IMR-90 (cell line): ENCODE measurements around the gene SPATA12. TPM values are rescaled to one million over a fixed set of nuclear protein-coding genes. Genes with fewer than 3 reads are reported as not detected.

ENCODE experiments used
- ATAC-seq: fragments of 200-7000 bp; cut with Tn5 transposase; 2 replicates; pipeline ENCODE4 v1.9.1; 2020; ENCODE audit warnings: low read depth, mild to moderate bottlenecking, moderate library complexity
- BruUV-seq: library from RNA; stranded (reverse); fragments of 400-500 nt; replicated peaks from 2 replicates; lab custom pipeline; 2021; lab: Mats Ljungman, UMichigan
- CTCF ChIA-PET: fragments of 300-600 bp; formaldehyde crosslinking; extraction: SDS; loops from one replicate; lab custom pipeline; 2021; ENCODE audit warnings: antibody characterized with exemption; lab: Yijun Ruan, JAX
- POLR2A ChIA-PET: fragments of 300-600 bp; sonication (Branson Sonifier 250); formaldehyde crosslinking; loops from one replicate; lab custom pipeline; 2022; ENCODE audit warnings: antibody characterized with exemption; ENCODE audit not compliant: unreplicated experiment; lab: Charles Lee
- DNase-seq: peaks from one replicate; pipeline ENCODE4 v3.0.0; 2013
- H2AFZ ChIP-seq: replicated peaks from 2 replicates; pipeline ENCODE3; 2013; ENCODE audit warnings: low read length, mild to moderate bottlenecking; ENCODE audit not compliant: poor library complexity
- H2AK5ac ChIP-seq: 2 replicates; pipeline ENCODE4 v1.6.1; 2013; ENCODE audit warnings: low read depth, low read length, inconsistent platforms
- H2AK9ac ChIP-seq: replicated peaks from 2 replicates; pipeline ENCODE3; 2013; ENCODE audit warnings: mild to moderate bottlenecking, low read depth, low read length, moderate library complexity; ENCODE audit not compliant: poor library complexity
- H2BK120ac ChIP-seq: 2 replicates; pipeline ENCODE4 v1.6.1; 2013; ENCODE audit warnings: low read depth, low read length, inconsistent platforms
- H2BK15ac ChIP-seq: 3 replicates; pipeline ENCODE4 v1.6.1; 2013; ENCODE audit warnings: low read depth, low read length, inconsistent platforms
- H2BK20ac ChIP-seq: 2 replicates; pipeline ENCODE4 v1.6.1; 2013; ENCODE audit warnings: low read depth, mild to moderate bottlenecking, inconsistent platforms, low read length, moderate library complexity
- H2BK5ac ChIP-seq: 2 replicates; pipeline ENCODE4 v1.6.1; 2013; ENCODE audit warnings: mild to moderate bottlenecking, low read depth, low read length, inconsistent platforms; ENCODE audit not compliant: poor library complexity, severe bottlenecking
- H3K14ac ChIP-seq: replicated peaks from 2 replicates; pipeline ENCODE4 v1.6.1; 2013; ENCODE audit warnings: low read depth, low read length, inconsistent platforms
- H3K18ac ChIP-seq: 2 replicates; pipeline ENCODE4 v1.6.1; 2013; ENCODE audit warnings: low read depth, low read length, control low read depth
- H3K23ac ChIP-seq: 2 replicates; pipeline ENCODE4 v1.6.1; 2013; ENCODE audit warnings: low read depth, low read length, inconsistent platforms
- H3K27ac ChIP-seq: 2 replicates; pipeline ENCODE4 v1.5.1; 2013; ENCODE audit warnings: mild to moderate bottlenecking, control low read depth, low read length; ENCODE audit not compliant: insufficient read depth
- H3K27me3 ChIP-seq: 2 replicates; pipeline ENCODE4 v1.6.1; 2013; ENCODE audit warnings: low read length; ENCODE audit not compliant: control insufficient read depth, insufficient read depth
- H3K36me3 ChIP-seq: 2 replicates; pipeline ENCODE4 v1.6.1; 2013; ENCODE audit warnings: low read length, mixed read lengths; ENCODE audit not compliant: control insufficient read depth, insufficient read depth
- H3K4ac ChIP-seq: 2 replicates; pipeline ENCODE4 v1.6.1; 2013; ENCODE audit warnings: low read depth, low read length, inconsistent platforms
- H3K4me1 ChIP-seq: 2 replicates; pipeline ENCODE4 v1.6.1; 2013; ENCODE audit warnings: low read length, mixed read lengths; ENCODE audit not compliant: control insufficient read depth, insufficient read depth
- H3K4me2 ChIP-seq: 2 replicates; pipeline ENCODE4 v1.6.1; 2013; ENCODE audit warnings: low read depth, mild to moderate bottlenecking, control low read depth, low read length, moderate library complexity
- H3K4me3 ChIP-seq: 2 replicates; pipeline ENCODE4 v1.5.1; 2013; ENCODE audit warnings: low read depth, mild to moderate bottlenecking, control low read depth, low read length, moderate library complexity; ENCODE audit not compliant: insufficient read depth
- H3K56ac ChIP-seq: 2 replicates; pipeline ENCODE4 v1.6.1; 2013; ENCODE audit warnings: low read length, inconsistent platforms; ENCODE audit not compliant: insufficient read depth; ENCODE audit errors: extremely low read depth
- H3K79me1 ChIP-seq, 2 experiments: 2 replicates each; pipeline ENCODE4 v1.6.1; 2013; ENCODE audit warnings: low read length in 2 of 2, inconsistent platforms in 1 of 2, low read depth in 1 of 2
- H3K9ac ChIP-seq: 2 replicates; pipeline ENCODE4 v1.6.1; 2013; ENCODE audit warnings: low read depth, low read length, control low read depth
- H3K9me1 ChIP-seq: 2 replicates; pipeline ENCODE4 v1.6.1; 2013; ENCODE audit warnings: low read length, inconsistent platforms; ENCODE audit not compliant: insufficient read depth
- H3K9me3 ChIP-seq: 2 replicates; pipeline ENCODE4 v1.6.1; 2013; ENCODE audit warnings: low read length; ENCODE audit not compliant: control insufficient read depth, insufficient read depth
- H4K20me1 ChIP-seq: 2 replicates; pipeline ENCODE4 v1.6.1; 2013; ENCODE audit warnings: low read length, inconsistent platforms; ENCODE audit not compliant: insufficient read depth
- H4K5ac ChIP-seq: 2 replicates; pipeline ENCODE4 v1.6.1; 2013; ENCODE audit warnings: mild to moderate bottlenecking, low read depth, low read length, control low read depth
- H4K8ac ChIP-seq, 2 experiments: 2 replicates each; pipeline ENCODE4 v1.6.1; 2013; ENCODE audit warnings: low read depth in 2 of 2, low read length in 2 of 2, control low read depth in 1 of 2, inconsistent platforms in 1 of 2
- H4K91ac ChIP-seq: 2 replicates; pipeline ENCODE4 v1.6.1; 2013; ENCODE audit warnings: low read depth, low read length, inconsistent platforms; ENCODE audit not compliant: insufficient read depth
- BHLHE40 ChIP-seq: fragments of 150-350 bp; IDR thresholded peaks from 2 replicates; pipeline ENCODE4 v1.6.1; 2016; ENCODE audit warnings: mild to moderate bottlenecking, low read depth, low read length
- CHD1 ChIP-seq: IDR thresholded peaks from 2 replicates; pipeline ENCODE4 v1.6.1; 2012; ENCODE audit warnings: low read depth, low read length, improper control_type of control experiment
- CTCF ChIP-seq: conservative IDR thresholded peaks from 2 replicates; pipeline ENCODE4 v1.5.1; 2012; ENCODE audit warnings: mild to moderate bottlenecking, low read depth, low read length, improper control_type of control experiment
- ELK1 ChIP-seq: fragments of 150-350 bp; IDR thresholded peaks from 2 replicates; pipeline ENCODE4 v1.6.1; 2016; ENCODE audit warnings: low read depth, mild to moderate bottlenecking, low read length, moderate library complexity, borderline replicate concordance
- MAZ ChIP-seq: IDR thresholded peaks from 2 replicates; pipeline ENCODE4 v1.6.1; 2012; ENCODE audit warnings: low read depth, mild to moderate bottlenecking, low read length, improper control_type of control experiment, moderate library complexity, borderline replicate concordance
- MXI1 ChIP-seq: IDR thresholded peaks from 2 replicates; pipeline ENCODE4 v1.6.1; 2012; ENCODE audit warnings: low read depth, mild to moderate bottlenecking, low read length, moderate library complexity, borderline replicate concordance
- POLR2A ChIP-seq: IDR thresholded peaks from 2 replicates; pipeline ENCODE4 v1.6.1; 2012; ENCODE audit warnings: mild to moderate bottlenecking, low read depth, low read length
- RAD21 ChIP-seq: IDR thresholded peaks from 2 replicates; pipeline ENCODE4 v1.6.1; 2012; ENCODE audit warnings: low read length, improper control_type of control experiment
- RCOR1 ChIP-seq: IDR thresholded peaks from 2 replicates; pipeline ENCODE4 v1.6.1; 2012; ENCODE audit warnings: mild to moderate bottlenecking, low read length, improper control_type of control experiment; ENCODE audit not compliant: insufficient replicate concordance
- RFX5 ChIP-seq: IDR thresholded peaks from 2 replicates; pipeline ENCODE4 v1.8.0; 2012; ENCODE audit warnings: low read depth, mild to moderate bottlenecking, low read length, moderate library complexity
- SMC3 ChIP-seq: fragments of 150-350 bp; IDR thresholded peaks from 2 replicates; pipeline ENCODE4 v1.6.1; 2016; ENCODE audit warnings: low read depth, mild to moderate bottlenecking, antibody characterized with exemption, low read length, moderate library complexity
- USF2 ChIP-seq: fragments of 150-350 bp; IDR thresholded peaks from 2 replicates; pipeline ENCODE4 v1.6.1; 2017; ENCODE audit warnings: mild to moderate bottlenecking, antibody characterized with exemption, low read length, low read depth
- WGBS, 2 experiments: methylation state at CpG; one replicate each; pipeline versions ENCODE4 v1.1.5 to v1.1.7; 2013; ENCODE audit warnings: missing lambda C conversion rate in 2 of 2; ENCODE audit not compliant: insufficient read length in 1 of 2; ENCODE audit errors: extremely low coverage in 2 of 2; 5-methylcytosine and 5-hydroxymethylcytosine counted together
- dilution Hi-C: fragments of 300-500 bp; cut with HindIII; formaldehyde crosslinking; loops from one replicate; pipeline ENCODE4 v1.14.3; 2018; ENCODE audit warnings: low sequenced_read_pairs; ENCODE audit not compliant: unreplicated experiment
- in situ Hi-C: fragments of 300-500 bp; cut with MboI; formaldehyde crosslinking; loops from 3 replicates; pipeline ENCODE4 v1.14.3; 2019; ENCODE audit warnings: low sequenced_read_pairs, inconsistent platforms, mixed read lengths
- intact Hi-C: fragments of 100-400 bp; cut with micrococcal nuclease; formaldehyde crosslinking; loops from 2 replicates; pipeline ENCODE4 v1.10.0; 2022
- polyA plus RNA-seq, 3 experiments: library from polyadenylated mRNA; depleted of rRNA; stranded (reverse); fragments of >200 nt; gene quantifications; 2 replicates each; pipeline ENCODE4 v1.2.3, GENCODE V29; 2012; ENCODE audit warnings: low replicate concordance in 1 of 3
- total RNA-seq: library from RNA; depleted of rRNA; stranded (reverse); fragments of >200 nt; gene quantifications from 2 replicates; pipeline ENCODE4 v1.2.3, GENCODE V29; 2012

Gene SPATA12
- total and polyA plus RNA-seq, 2 of the 4 experiments (the other 2 are of a cell fraction), result under 0.01 TPM; not detected in 1

- Histone ChIP-seq H2BK15ac (no peak overlapping the region), H3K36me3 (no peaks in the 10 kb centered on the region), H3K23ac (no peak overlapping the region), H3K9ac (no peak overlapping the region), H2AK9ac (no peak overlapping the region), H3K27me3 (peaks cover 2% of the 10 kb centered on the region; the same call in 1 of the 2 replicates), H3K4me2 (no peak overlapping the region), H2AFZ (no peak overlapping the region), H3K9me1 (peaks cover 11% of the 10 kb centered on the region; the same call in 1 of the 2 replicates), H3K79me1 (no peaks in the 10 kb centered on the region; a peak in 1 of 4 replicates), H2BK120ac (no peak overlapping the region), H3K4me1 (peaks cover 10% of the 10 kb centered on the region), H3K27ac (no peak overlapping the region), H4K5ac (no peak overlapping the region), H2AK5ac (no peak overlapping the region), H3K14ac (no peak overlapping the region), H3K9me3 (no peaks in the 10 kb centered on the region), H4K8ac (no peak overlapping the region), H3K56ac (no peak overlapping the region), H3K18ac (no peak overlapping the region), H2BK5ac (no peak overlapping the region), H2BK20ac (no peak overlapping the region), H4K91ac (no peak overlapping the region), H3K4me3 (no peak overlapping the region), H3K4ac (no peak overlapping the region), H4K20me1 (no peaks in the 10 kb centered on the region)
- BruUV-seq, result no TSS peak
- no peak for TF ChIP-seq CTCF
- TF ChIP-seq ELK1, result no peak
- TF ChIP-seq MXI1, result no peak
- no peak for TF ChIP-seq USF2
- TF ChIP-seq BHLHE40, result no peak
- TF ChIP-seq RCOR1, result no peak
- TF ChIP-seq CHD1, result no peak
- TF ChIP-seq MAZ, result no peak
- TF ChIP-seq SMC3, result no peak
- TF ChIP-seq RAD21, result no peak
- TF ChIP-seq RFX5, result no peak
- no peak for TF ChIP-seq POLR2A
- POLR2A ChIA-PET, result no interaction called here
- CTCF ChIA-PET, result no interaction called here
- dilution Hi-C loops (no loop called here), in situ Hi-C loops (no loop called here), intact Hi-C loops (no loop called here)
- ATAC-seq, result no peak
- WGBS, 2 experiments, result no CpG with 5 or more reads among the region's 3 CpGs
- DNase-seq, result no peak
Measured at GRCh38 chr3:57019057-57019456, 41.4 kb upstream of the SPATA12 start.
